ENCODE measurements around the gene JAZF1. TPM values are rescaled to one million over a fixed set of nuclear protein-coding genes. Genes with fewer than 3 reads are reported as not detected.
A peak's percentile ranks its signal among the peaks of the same experiment; 100 is the strongest.

Gene JAZF1
- total and polyA plus RNA-seq, 10 of the 15 experiments (the other 5 are each of a cell fraction or from before 2014, with no cell fraction given) = 0.04 to 0.82 (median 0.15) TPM; not detected in 3

- TF ChIP-seq ATF2 (IDR thresholded peaks at IDR 0.05; ENCODE audit: low read length) = no peak
Observed at GRCh38 chr7:28003408-28003807, 177.2 kb downstream of the JAZF1 start (continued).

GRCh38 chr7:28002638-28003037 lies 178.0 kb downstream of the JAZF1 start:
- Histone ChIP-seq H3K9me3 (replicated peaks; ENCODE audit: control insufficient read depth, insufficient read depth, low read length) (no peaks in the 10 kb centered on the region), H3K79me2 (ENCODE audit: control insufficient read depth, insufficient read depth, low read length) (no peaks in the 10 kb centered on the region), H3K4me3 (no peak overlapping the region), H3K4me1 (ENCODE audit: control insufficient read depth, insufficient read depth, low read length) (no peaks in the 10 kb centered on the region), H3K4me2 (ENCODE audit: control insufficient read depth, insufficient read depth) (no peak overlapping the region), H3K27ac (ENCODE audit: control insufficient read depth, insufficient read depth) (no peak overlapping the region), H4K20me1 (ENCODE audit: control insufficient read depth, insufficient read depth) (no peaks in the 10 kb centered on the region), H3K36me3 (ENCODE audit: control insufficient read depth in 2 of 2, insufficient read depth in 2 of 2, low read length in 1 of 2) (no peaks in the 10 kb centered on the region), H3K27me3 (replicated peaks in 1 of 2; ENCODE audit: control insufficient read depth in 2 of 2, insufficient read depth in 2 of 2, low read length in 1 of 2) (peaks cover 0 to 3% of the 10 kb centered on the region in 2 experiments; a peak in 2 of 4 replicates), H2AFZ (ENCODE audit: control insufficient read depth, low read depth, low read length) (no peak overlapping the region), H3K9ac (ENCODE audit: control insufficient read depth, insufficient read depth, low read length) (no peak overlapping the region)
- no TSS peak for BruUV-seq (replicated peaks)
- ChIA-PET SMC1A (ENCODE audit: uncharacterized antibody, unreplicated experiment) (interaction anchor here (1.0 kb wide), 1 partner anchor 83 kb away, joined by 3 read pairs; no protein-coding TSS in a partner anchor), RAD21 (ENCODE audit: unreplicated experiment) (no interaction called here), POLR2A (no interaction called here), CTCF (no interaction called here)
- intact Hi-C loops (cut with micrococcal nuclease; ENCODE audit: unreplicated experiment) (no loop called here), in situ Hi-C loops (cut with MboI) (no loop called here)
- no peak for DNase-seq (ENCODE audit: low read depth, low spot score)
- FAIRE-seq = no peak
- TF ChIP-seq IRF4 (IDR thresholded peaks at IDR 0.05; ENCODE audit: low read depth, low read length) (no peak), KDM1A (IDR thresholded peaks at IDR 0.05; ENCODE audit: borderline replicate concordance) (no peak), MYB (IDR thresholded peaks at IDR 0.05; ENCODE audit: borderline replicate concordance, low read depth, low read length) (no peak), RELA (IDR thresholded peaks at IDR 0.05; ENCODE audit: borderline replicate concordance, partially characterized antibody) (no peak), SIX5 (IDR thresholded peaks at IDR 0.05; ENCODE audit: low read depth, low read length, severe bottlenecking) (peak; percentile 46), YY1 (IDR thresholded peaks at IDR 0.05; ENCODE audit: low read depth, low read length) (peak; percentile 65), PAX5 (IDR thresholded peaks at IDR 0.05; ENCODE audit: borderline replicate concordance, low read depth, low read length) (no peak), NBN (IDR thresholded peaks at IDR 0.05) (no peak)
- ATAC-seq = no peak
